GM18517 (cell line): ENCODE measurements around the gene TIMM23.
A peak's percentile ranks its signal among the peaks of the same experiment; 100 is the strongest.
"Not testable (repeated sequence)": the region's sequence is repeated elsewhere in the genome, so short reads cannot be mapped to it uniquely, and the experiment has no call there.

Source experiments
- ATAC-seq: cut with Tn5 transposase; IDR thresholded peaks from one replicate; pipeline ENCODE4 v1.9.1; 2021; ENCODE audit warnings: mild to moderate bottlenecking, moderate library complexity; ENCODE audit not compliant: unreplicated experiment

Gene TIMM23

GRCh38 chr10:45972106-45972812, at the start of gene TIMM23:
TSS of gene TIMM23 (plus strand) at chr10:45972489. CDS start at chr10:45972625, 136 bp downstream.
- ATAC-seq, result peak; percentile 67

- not testable (repeated sequence) for ATAC-seq
Observed at GRCh38 chr10:45926790-45927189, 45.5 kb upstream of the TIMM23 start.

- ATAC-seq, result not testable (repeated sequence)
Observed at GRCh38 chr10:45931305-45931704, 41.0 kb upstream of the TIMM23 start.

- ATAC-seq, result not testable (repeated sequence)
Observed at GRCh38 chr10:45934788-45935187, 37.5 kb upstream of the TIMM23 start.

- ATAC-seq, result not testable (repeated sequence)
Observed at GRCh38 chr10:45939176-45939697, 33.1 kb upstream of the TIMM23 start.

- ATAC-seq, result not testable (repeated sequence)
Observed at GRCh38 chr10:45941196-45941595, 31.1 kb upstream of the TIMM23 start.

- ATAC-seq, result not testable (repeated sequence)
Observed at GRCh38 chr10:45945476-45945875, 26.8 kb upstream of the TIMM23 start.

- not testable (repeated sequence) for ATAC-seq
Observed at GRCh38 chr10:45947363-45947762, 24.9 kb upstream of the TIMM23 start.

GRCh38 chr10:45948801-45949200, 23.5 kb upstream of the TIMM23 start:
- ATAC-seq, result not testable (repeated sequence)

- not testable (repeated sequence) for ATAC-seq
Observed at GRCh38 chr10:45954367-45954766, 17.9 kb upstream of the TIMM23 start.

GRCh38 chr10:45956634-45957033, 15.7 kb upstream of the TIMM23 start:
- ATAC-seq, result not testable (repeated sequence)

- ATAC-seq, result not testable (repeated sequence)
Observed at GRCh38 chr10:45957928-45958327, 14.4 kb upstream of the TIMM23 start.

- ATAC-seq, result not testable (repeated sequence)
Observed at GRCh38 chr10:45962686-45963452, 9.4 kb upstream of the TIMM23 start.

- not testable (repeated sequence) for ATAC-seq
Observed at GRCh38 chr10:45971019-45971418, 1.3 kb upstream of the TIMM23 start.

GRCh38 chr10:45971742-45972105, 565 bp upstream of the TIMM23 start:
- peak; percentile 31 for ATAC-seq

GRCh38 chr10:45972813-45973169, 502 bp downstream of the TIMM23 start:
- peak; percentile 11 for ATAC-seq

GRCh38 chr10:45974041-45974440, 1.8 kb downstream of the TIMM23 start:
- not testable (repeated sequence) for ATAC-seq

GRCh38 chr10:45978554-45978953, 6.3 kb downstream of the TIMM23 start:
- peak; percentile 68 for ATAC-seq

GRCh38 chr10:45981367-45981766, 9.1 kb downstream of the TIMM23 start:
- ATAC-seq, result not testable (repeated sequence)

GRCh38 chr10:45983538-45984186, 11.4 kb downstream of the TIMM23 start:
- ATAC-seq, result not testable (repeated sequence)

GRCh38 chr10:45984473-45984872, 12.2 kb downstream of the TIMM23 start:
- not testable (repeated sequence) for ATAC-seq
